Stimulated activated CD8-positive, alpha-beta memory T cell treated with anti-CD3 and anti-CD28 coated beads, Interleukin-4, amount 100 ng/mL, for 1 hour (primary cell): ENCODE results near the gene LRRC36.

Source experiments
- DNase-seq, 2 donors: peaks; one replicate each; pipeline ENCODE4 v3.0.0-alpha.2; 2020; ENCODE audit warnings: low read depth in 2 of 2, low spot score in 1 of 2

The LRRC36 gene

DNA sequence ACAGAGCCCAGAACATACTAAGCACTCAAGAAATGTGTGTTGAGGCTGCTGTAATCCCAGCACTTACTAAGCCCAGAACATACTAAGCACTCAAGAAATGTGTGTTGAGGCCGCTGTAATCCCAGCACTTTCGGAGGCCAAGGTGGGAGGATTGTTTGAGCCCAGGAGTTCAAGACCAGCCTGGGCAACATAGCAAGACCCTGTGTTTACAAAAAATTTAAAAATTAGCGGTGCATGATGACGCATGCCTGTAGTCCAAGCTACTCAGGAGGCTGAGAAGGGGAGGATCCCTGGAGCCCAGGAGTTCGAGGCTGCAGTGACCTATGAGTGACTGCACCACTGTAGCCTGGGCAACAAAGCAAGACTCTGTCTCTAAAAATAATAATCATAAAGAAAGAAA is 96.4 kb downstream of the LRRC36 start:
- DNase-seq, result no peak

DNA sequence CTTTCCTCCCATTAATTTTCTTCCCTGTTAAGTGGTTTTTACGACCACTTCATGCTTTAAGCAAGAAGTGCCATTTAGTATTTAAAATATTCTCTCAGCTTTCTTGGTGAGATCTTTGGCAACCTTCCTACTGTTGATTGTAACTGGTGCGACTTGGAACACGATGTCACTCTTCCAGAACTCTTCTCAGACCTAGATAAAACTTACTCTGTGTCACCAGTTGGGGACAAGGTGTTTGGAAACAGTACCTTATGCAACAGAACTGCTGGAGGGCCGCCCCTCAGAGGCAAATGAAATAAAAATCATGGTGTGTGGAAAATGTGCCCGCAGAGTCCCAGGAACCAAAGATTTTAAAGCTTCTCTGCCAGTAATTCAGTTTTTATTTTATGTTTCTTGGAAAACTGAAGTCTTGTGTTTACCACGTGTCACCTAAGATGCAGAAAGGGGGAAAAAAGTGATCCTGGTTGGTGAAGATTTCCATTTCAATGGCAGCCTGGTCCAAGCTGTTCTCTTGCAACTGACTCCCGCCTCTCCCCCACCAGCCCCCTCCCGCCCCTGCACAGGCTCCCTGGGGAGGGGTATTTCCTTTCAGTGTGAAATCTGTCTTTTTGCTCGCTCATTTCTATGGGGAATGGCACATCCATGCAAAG is 97.1 kb downstream of the LRRC36 start:
- no peak for DNase-seq

DNA sequence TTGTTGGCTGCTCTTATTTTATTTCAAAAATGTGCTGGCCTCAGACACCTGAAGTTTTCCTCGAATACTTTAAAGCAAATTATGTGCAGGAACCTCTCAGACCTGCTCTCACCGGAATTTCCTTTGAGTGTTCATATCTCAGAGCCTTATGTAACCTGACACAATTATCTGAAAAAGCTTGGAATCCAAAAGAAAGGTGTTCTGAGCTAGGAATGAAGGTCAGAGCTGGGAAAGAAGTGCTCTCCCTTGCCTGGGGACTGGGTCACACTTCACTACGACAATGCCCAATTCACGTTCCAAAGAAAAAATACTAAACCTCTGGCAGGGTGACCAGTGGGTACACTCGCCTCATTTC is 97.6 kb downstream of the LRRC36 start:
- no peak for DNase-seq

DNA sequence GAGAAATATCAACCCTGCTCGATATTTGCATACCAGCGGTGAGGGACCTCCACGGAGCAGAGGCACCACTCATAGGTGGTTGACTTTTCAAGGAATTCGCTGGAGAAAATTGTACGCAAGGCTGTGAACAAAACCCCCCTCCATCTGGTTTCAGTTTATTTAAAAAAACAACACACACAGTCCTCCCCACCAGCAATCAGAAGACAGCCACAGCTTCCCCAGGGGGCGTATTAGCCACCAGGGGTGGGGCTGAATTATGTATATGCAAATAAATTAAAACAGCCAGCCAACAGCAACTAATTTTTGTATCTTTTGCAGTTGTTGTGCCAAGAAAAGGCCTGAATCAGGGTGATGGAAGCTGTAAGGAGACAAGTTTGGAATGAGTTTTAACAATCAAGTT is 98.4 kb downstream of the LRRC36 start:
- no peak for DNase-seq

DNA sequence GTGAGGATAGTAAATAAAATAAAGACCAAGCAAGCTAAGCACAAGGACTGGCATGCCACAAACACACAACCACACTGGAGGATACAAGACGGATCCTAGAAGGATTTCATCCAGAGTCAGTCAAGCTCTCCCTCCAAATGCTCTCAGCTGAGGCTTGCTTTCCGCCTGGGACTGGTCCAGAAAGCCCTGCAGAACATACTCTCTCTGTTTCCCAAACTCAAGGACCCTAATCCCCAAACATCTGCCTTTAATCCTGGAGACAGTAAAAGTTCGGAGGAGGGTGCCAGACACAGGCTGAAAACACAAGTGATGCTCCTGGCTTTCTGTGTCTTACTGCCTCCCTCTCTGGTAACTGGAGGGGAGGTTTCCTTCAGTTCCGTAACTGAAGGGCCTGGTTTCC is 99.0 kb downstream of the LRRC36 start:
- no peak for DNase-seq

DNA sequence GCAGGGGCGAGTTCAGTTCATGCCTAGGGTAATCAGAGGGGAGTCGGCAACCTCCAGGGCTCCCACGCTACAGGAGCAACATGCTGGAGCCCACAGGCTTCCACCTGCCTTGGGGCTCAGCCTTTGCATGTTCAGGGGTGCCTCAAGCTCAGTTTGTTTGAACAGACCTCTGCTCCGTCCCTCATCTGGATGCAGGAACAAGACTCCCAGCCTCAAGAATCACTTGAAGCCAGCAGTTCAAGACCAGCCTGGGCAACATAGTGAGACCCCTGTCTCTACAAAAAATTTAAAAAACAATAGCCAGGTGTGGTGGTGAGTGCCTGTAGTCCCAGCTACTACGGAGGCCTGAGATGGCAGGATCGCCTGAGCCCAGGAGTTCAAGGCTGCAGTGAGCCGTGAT is 99.4 kb downstream of the LRRC36 start:
- DNase-seq, result no peak

DNA sequence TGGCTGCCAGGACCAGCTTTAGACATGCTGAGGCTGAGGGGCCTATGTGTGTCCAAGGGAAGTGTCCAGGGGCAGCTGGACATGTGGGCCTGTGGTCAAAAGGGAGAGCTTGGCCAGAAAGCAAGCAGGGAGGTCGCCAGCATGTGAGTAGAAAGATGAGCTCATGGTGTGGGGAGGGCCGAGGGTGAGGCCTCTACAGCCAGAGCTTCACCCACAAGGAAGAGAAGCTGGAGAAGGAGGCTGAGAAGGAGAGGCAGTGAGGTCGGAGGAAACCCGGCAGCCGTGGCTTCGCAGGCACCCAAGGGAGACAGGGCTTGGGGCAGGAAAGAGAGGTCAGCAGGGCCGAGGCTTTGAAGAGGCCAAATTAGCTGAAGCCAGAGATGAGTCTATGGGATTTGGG is 100.3 kb downstream of the LRRC36 start:
- no peak for DNase-seq

DNA sequence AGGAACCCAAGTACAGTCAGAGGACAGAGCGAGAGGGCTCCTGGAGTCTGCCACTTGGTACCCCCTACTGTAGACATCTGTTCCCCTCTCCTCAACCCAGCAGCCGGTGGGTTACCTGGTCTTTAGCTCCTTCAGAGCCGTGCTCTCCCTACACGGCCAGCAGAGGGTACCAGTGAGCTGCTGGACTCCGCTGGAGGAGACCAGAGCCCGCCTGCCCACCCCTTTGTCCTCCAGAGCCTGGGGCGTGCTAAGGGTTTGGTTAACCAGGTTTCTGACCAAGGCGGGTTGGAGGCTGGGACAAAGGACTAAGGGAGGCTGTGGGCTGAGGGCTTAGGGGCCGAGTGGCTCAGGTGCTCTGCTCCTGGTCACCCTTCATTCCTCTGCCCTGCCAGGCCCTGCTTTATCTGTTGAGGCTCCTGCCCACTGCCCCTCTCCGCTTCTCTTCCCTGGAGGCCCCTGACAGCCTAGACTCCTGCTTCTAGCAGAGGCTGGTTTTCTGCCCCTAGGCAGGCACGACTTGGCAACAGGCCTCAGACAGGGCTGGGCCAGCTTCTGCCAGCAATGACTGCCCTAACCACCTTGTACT is 101.6 kb downstream of the LRRC36 start:
- DNase-seq, result no peak

DNA sequence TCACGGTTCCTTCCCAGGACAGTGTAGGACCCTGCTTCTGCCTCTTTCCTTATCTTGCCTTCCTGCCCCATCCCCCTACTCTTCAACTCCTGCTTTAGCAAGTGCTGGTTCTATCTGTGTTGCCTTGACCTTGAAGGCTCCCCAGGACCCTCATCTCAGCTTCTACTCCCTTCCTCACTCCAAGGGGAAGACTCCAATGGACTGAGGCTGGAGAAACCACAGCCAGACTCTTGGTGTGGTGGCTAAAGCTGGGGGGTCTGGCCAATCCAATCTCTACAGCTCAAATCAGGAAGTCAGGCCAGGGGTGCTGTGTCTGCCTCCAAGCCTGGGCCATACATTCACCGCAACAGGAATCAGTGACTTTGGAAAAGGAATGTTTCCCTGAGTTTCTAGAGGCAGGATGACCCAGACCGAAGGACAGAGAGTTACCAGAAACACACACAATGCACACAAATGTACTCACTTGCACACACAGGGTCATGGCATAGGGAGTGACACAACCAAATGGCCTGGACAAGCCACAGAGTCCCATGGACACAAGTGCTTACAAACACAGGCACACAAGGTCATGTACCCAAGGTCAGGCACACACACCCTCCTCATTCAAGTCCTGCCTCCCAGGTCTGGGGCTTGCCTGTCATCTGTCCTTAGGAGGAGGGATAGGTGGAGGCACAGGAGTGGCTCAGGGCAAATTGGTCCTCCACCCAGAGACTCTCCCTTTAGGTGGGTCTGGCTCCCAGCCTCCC is 102.6 kb downstream of the LRRC36 start:
- no peak for DNase-seq

DNA sequence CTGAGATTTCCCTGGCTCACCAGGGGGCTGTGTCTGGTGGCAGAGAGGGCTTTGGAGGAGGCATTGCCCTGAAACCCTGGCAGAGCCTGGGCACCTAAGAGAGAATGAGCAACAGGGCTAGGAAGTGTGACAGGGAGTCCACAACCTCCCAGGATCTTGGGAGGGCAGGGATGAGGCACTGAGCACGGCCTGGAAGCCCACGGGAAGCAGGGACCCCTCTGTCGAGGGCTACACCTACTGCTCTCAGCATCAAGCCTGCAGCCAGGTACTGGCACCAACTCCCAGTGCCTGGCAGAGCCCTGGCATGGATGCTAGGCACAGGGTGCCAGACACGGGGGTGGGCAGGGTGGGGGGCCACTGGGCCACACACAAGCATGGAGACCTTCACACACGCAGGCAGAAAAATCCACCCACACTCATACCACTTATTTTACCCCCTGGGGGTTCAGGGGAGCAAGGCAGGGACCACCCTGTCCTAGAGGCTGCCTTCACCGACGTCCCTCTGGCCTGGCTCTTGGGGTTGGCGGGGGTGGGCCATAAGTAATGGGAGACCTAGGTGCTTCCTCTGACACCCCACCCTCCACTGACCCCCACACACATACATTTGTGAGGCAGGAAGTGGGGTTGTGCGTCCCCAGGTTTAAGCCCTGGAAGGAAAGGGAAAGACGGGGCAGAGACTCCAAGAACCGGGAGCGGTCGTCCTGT is 103.3 kb downstream of the LRRC36 start:
- no peak for DNase-seq

DNA sequence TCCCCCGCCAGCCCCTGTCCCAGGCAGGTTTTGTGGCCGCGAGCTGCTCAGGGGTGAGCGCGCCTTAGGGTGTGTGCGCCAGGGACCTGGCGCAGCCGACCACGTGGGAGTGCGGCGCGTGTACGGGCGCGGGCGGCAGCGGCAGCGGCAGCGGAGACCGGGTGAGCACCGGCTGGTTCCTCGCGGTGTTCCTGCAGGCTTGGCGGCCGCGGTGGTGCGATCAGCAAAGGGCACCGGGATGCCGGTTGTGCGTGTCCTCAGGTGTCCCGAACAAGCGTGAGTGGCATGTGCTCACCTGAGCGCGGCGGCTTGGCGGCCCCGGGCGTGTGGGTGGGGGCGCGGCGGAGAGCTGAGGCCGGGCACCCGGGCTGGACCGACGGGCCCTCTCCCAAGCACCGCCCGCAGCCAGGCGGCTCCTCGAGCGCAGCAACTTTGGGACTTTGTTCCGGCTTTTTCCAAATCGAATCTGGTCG is 103.9 kb downstream of the LRRC36 start:
- DNase-seq, result no peak

DNA sequence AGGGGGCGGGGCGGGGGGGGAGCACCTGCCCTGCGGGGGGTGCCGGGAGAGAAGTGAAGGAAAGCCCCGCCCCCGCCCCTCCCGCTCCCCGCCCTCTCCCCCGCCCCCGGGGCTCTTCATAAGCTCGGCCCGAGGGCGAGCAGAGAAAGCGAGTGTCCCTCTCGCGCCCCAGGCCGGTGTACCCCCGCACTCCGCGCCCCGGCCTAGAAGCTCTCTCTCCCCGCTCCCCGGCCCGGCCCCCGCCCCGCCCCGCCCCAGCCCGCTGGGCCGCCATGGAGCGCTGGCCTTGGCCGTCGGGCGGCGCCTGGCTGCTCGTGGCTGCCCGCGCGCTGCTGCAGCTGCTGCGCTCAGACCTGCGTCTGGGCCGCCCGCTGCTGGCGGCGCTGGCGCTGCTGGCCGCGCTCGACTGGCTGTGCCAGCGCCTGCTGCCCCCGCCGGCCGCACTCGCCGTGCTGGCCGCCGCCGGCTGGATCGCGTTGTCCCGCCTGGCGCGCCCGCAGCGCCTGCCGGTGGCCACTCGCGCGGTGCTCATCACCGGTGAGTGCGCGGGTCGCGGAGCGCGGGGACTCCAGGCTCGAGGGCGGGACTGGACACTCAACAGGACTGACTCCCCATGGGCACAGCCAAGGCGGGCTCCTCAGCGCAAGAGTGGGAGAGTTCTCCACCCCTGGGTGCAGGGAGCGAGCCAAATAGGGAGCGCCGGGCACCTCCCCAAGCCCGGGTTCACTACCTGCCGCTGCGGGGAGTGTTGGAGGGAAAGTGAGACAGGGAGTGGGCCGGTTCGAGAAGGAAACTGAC is 104.6 kb downstream of the LRRC36 start, which contains the start of gene HSD11B2:
HSD11B2 (plus strand) TSS at position 145 of the 798 bp plus-strand sequence; CDS start at position 273, 128 bp downstream.
- DNase-seq, result no peak

DNA sequence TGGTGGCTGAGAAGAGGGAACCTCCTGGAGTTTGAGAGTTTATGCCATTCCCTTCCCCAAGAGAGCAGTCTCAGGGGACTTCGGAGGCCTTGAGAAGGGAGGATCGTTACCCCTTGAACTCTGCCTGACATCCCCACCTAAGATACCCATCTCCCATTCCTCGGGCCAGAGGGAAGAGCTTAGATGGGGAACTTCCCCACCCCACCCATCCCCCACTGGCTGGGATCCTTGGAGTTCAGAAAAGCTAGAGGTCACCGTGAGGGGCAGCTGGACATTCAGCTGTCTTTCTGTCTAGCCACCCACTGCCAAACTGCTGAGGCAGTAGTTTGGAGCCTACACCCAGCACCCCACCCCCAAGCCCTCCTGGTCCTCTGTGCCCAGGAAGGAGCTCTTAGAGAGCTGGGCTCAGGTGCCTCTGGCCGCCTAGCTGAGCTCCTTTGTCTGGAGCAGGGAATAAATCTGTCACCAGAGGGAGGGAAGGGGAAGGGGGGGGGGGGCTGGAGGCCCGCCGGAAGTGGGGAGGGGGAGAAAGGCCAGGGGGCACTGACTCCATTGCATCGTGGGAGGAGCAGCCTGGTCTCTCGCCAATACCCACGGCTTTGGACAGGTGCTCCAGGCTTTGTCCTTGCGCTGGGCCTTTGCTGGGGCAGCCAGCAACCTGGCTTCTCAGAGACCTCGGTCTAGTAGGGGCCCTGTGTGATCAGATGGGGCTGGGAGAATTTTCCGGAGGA is 105.3 kb downstream of the LRRC36 start:
- DNase-seq, result no peak

DNA sequence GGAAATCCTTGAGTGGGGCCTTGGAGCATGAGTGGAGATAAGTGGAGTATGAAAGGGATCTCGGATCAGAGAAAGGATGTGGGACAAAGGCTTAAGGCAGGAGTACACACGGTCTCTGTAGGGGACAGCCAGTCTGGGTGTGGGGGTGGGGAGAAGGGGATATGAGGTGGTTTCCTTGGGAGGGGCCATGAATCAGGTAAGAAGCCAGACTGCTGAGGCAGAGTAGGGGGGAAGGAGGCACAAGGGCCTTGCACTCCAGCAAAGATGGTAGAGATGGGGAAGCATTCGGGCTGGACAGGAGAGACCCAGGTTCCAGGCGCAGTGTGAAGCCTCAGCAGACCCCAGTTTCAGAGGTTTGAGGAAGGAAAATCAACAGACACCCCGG is 105.9 kb downstream of the LRRC36 start:
- no peak for DNase-seq

DNA sequence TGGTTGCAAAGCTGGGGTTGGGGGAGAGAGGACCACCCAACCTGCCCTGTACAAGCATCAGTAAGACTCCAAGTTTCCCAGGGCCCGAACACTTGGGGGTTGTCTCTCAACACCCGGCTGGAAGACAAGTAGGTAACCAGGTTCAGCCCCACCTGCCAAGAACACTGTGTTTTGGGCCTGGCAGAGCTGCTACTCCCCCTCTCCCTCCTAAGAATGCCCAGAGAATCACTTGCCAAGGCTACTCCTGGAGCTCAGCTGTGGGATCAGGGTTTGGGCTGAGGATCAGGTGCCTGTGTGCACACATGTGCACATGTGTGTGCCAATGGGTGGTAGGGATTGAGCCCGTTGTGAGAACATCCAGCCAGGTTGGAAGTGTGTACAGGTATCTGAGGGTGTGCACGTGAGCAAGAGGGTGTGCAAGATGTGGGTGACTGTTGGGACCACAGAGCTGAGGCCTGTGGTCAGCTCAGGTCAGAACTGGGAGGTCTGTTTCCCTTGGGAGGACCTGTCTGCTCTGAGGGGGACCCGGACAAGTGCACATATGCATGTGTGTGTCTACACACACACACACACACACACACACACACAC is 106.6 kb downstream of the LRRC36 start:
- DNase-seq, result no peak
